K562 treated with DMSO at 1 percent for 48 hours (cell line): ENCODE data around the gene MAFB. TPM values are rescaled to one million over a fixed set of nuclear protein-coding genes. Genes with fewer than 3 reads are reported as not detected.

Experiments used
- total RNA-seq: library from RNA; unstranded; fragments of 300-600 nt; gene quantifications from 2 replicates; pipeline ENCODE4 v1.2.3, GENCODE V29; 2022; ENCODE audit warnings: low replicate concordance; ENCODE audit errors: extremely low read depth

The MAFB gene
- not detected in 2 replicates for total RNA-seq

GRCh38 chr20:40689100-40689942, at the start of gene MAFB:
TSS of gene MAFB (minus strand) at chr20:40689236. CDS start at chr20:40688850, 386 bp downstream.

